CD4-positive, alpha-beta T cell treated with Interleukin-1 beta for 1 hour (primary cell): ENCODE data around the gene CLEC4D.
A peak's percentile ranks its signal among the peaks of the same experiment; 100 is the strongest.
"Not testable (repeated sequence)": the region's sequence is repeated elsewhere in the genome, so short reads cannot be mapped to it uniquely, and the experiment has no call there.

Experiments
- DNase-seq, 2 donors: peaks; one replicate each; pipeline ENCODE4 v3.0.0-alpha.2; 2020 to 2022

CLEC4D gene

GRCh38 chr12:8537820-8538219, 24.5 kb downstream of the CLEC4D start:
- not testable (repeated sequence) for DNase-seq

DNA sequence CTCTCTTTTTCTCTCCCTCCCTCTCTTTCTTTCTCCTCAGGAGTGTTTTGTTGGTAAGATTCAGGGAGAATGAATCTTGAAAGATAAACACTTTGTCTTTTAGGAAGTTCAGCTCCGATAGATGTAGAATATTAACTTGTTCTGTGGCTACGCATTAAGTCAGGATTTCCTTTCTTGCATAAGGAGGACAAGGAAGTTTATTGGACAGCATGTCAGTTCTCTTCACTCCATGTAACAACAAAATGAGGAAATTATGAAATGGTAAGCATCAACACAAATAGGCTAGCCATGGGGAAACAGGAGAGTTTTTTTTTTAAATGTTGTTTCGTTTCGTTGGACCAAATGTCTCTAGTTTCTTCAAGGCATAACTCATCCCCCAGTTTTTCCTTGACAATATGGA, 27.5 kb downstream of the CLEC4D start, which contains the start of gene CLEC4E:
CLEC4E (minus strand) TSS at position 75 of the 400 bp plus-strand sequence. CDS start 108 bp downstream, outside the sequence.
- DNase-seq = not testable (repeated sequence)

DNA sequence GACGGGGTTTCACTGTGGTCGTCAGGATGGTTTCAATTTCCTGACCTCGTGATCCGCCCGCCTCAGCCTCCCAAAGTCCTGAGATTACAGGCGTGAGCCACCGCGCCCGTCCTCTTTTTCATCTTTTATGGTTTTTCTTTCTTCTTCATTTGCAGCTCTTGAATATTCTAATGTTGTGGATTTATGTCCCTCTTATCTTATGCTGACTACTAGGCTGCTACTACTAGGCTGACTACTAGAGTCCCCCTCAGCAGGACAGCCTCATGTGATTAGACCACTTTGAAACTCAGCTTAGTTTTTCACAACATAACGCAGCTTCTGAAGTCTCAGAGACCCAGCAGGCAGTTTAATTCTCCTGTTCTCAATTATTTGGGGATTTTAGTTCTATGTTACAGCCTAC, 28.3 kb downstream of the CLEC4D start:
- no peak for DNase-seq

DNA sequence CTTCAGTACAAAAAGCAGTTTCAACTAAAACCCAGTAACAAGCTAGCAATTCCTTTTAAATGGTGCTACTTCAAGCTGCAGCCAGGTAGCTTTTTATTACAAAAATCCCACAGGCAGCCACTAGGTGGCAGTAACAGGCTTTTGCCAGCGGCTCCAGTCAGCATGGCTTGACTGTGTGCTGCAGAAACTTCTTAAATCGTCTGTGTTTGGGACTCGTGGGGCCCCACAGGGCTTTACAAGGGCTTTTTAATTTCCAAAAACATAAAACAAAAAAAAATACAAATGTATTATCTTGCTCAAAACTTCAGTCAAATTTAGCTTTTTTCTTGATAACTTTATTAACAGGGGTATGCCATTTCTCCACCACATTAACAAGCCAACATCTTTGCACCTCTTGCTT, 31.0 kb downstream of the CLEC4D start:
- DNase-seq = peak; percentile 66 to 75

GRCh38 chr12:8546591-8546990, 33.3 kb downstream of the CLEC4D start:
- no peak for DNase-seq

- no peak for DNase-seq
These were observed 34.3 kb downstream of the CLEC4D start for GRCh38 chr12:8547645-8548044.

GRCh38 chr12:8548192-8548591, 34.9 kb downstream of the CLEC4D start:
- no peak for DNase-seq

- DNase-seq = no peak
These were observed 36.1 kb downstream of the CLEC4D start for GRCh38 chr12:8549381-8549780.

- no peak for DNase-seq
These were observed 39.9 kb downstream of the CLEC4D start for GRCh38 chr12:8553088-8553627.

GRCh38 chr12:8554451-8555195, 41.3 kb downstream of the CLEC4D start:
- DNase-seq = no peak

DNA sequence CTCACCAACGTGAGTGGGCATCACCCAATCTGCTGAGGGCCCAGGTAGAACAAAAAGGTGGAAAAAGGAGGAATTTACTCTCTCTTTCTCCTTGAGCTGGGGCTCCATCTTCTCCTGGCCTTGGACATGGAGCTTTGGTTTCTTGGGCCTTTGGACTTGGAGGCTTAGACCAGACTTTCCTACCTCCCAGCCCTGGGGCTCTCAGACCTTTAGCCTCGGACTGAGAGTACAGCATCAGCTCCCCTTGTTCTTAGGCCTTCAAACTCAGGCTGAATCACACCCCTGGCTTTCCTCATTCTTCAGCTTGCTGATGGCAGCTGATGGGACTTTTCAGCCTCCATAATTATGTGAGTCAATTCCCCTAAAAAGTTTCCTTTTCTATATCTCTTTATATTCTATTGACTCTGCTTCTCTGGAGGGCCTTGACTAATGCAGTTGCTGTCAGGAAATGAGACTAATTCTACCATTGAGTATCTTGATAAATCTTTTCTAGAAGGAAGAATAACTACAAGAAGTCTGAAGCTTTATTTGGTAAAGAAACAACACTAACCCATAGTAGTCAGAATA, 43.3 kb downstream of the CLEC4D start:
- DNase-seq = no peak

GRCh38 chr12:8559676-8560075, 46.4 kb downstream of the CLEC4D start:
- no peak for DNase-seq

DNA sequence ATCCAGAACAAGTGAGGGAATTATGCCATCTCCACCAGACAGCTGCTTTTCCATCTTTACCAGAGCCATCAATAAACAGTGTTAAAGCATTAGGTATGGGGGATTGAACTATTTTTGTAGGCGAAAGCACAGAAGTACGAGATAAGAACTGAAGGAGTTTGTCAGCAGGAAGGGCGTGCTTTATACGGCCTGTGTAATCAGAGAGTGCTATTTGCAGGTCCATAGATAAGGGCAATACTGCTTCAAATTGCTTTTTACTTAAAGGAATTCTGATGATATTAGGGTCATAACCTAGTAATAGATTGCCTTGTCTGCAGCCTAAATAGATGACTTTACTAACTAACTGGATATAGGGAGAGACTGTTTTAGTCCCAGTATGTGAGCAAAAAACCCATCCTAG, 47.7 kb downstream of the CLEC4D start:
- no peak for DNase-seq

DNA sequence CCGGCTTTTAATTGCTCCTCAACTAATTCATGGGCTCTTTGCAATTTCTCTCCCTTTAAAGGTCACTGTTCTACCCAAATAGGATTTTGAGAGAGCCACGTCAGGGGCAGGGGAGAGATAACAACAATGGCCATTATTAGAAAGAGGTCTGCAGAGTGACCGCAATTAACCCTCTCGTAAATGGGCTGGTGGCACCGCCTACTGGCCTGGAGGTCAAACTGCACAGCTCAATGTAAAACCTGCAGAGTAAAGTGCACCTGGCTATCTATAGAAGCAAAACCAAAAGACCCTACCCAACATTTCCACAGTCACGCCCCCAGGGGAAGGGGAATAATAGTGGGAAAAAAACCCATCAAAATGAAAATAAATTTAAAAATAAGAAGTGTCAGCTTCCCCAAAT, 49.0 kb downstream of the CLEC4D start:
- no peak for DNase-seq

DNA sequence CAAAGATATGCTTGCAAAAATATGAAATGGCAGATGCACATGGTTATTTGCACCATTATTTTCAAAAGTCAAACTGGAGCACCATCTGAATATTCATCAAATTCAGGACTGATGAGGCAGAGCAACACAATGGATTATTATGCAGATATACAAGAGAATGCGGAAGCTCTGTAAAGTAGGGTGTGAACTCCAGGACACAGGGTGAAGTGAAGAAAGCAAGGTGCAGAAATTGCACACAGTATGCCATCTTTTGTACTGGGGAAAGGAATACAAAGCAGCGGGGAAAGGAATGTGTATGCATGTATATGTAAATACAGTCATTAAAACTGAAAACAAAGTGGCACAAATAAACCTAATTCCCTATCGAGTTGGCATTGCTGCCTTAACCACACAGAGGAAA, 50.1 kb downstream of the CLEC4D start:
- DNase-seq = no peak

DNA sequence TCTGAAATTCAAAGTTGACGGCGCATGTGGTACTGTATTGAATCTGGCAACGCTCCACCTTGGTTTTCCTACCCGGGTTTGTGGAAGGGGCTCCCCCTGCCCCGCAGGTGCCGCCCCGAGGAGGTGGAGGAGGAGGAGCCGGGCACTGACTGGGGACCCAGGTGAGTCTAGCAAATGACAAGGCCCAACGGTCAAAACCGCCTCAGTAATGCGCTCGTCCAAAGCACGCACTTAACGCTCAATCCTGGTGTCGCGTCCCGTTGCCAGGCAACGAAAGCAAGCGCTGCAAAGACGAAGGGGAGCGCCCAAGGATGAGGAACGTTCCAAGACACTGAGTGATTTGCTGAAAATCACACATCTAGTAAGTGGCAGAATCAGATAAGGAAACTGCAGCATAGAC, 51.4 kb downstream of the CLEC4D start:
- DNase-seq = no peak

DNA sequence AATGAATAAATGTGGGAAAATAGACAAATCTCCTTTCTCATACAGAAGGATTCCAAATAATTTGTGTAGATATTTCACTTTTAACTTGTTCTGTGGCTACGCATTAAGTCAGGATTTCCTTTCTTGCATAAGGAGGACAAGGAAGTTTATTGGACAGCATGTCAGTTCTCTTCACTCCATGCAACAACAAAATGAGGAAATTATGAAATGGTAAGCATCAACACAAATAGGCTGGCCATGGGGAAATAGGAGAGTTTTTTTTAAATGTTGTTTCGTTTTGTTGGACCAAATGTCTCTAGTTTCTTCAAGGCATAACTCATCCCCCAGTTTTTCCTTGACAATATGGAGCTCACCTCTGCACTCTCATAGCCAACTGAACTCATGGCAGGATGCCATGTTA, 52.7 kb downstream of the CLEC4D start:
- DNase-seq = not testable (repeated sequence)

DNA sequence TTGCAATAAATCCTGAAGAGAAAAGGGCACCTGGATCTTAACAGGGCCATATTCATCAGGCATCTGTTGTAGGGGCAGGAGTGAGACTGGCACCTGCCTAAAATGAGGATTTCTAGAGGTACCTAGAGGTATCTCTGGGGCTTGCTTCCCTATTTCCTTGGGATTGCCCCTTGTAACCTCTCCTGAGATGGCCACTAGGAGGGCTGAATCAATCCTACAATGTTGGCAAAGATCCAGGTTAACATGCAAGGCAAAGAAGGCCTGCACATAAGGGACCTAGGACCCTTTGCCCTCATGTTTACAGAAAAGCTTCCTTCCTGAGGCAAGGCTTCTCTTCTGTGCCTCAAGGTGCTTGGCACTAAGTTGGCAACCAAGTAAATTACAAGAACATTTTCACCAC, 53.2 kb downstream of the CLEC4D start:
- DNase-seq = no peak
